T-helper 2 cell treated with Interferon-gamma antibody and Interleukin-4, amounts not matched to agents 100 ng/mL and 5 ng/mL, for 36 hours (primary cell): ENCODE measurements around the gene STOX1. TPM values are rescaled to one million over a fixed set of nuclear protein-coding genes. Genes with fewer than 3 reads are reported as not detected.
"Not testable (repeated sequence)": the region's sequence is repeated elsewhere in the genome, so short reads cannot be mapped to it uniquely, and the experiment has no call there.

Experiments used
- intact Hi-C: fragments of 100-400 bp; cut with micrococcal nuclease; formaldehyde crosslinking; loops from one replicate; pipeline ENCODE4 v1.15.1; 2023
- total RNA-seq: library from RNA; stranded (reverse); gene quantifications from 2 replicates; pipeline ENCODE4 v1.2.3, GENCODE V29; 2022

The STOX1 gene
- total RNA-seq, result 0.70 and 0.73 TPM in 2 replicates

- intact Hi-C loops, result loop anchor here (5.0 kb wide), 1 partner anchor 75 kb away; the partner anchor contains the start of gene DDX50
These were observed at the start of gene STOX1 for GRCh38 chr10:68826764-68827591. Gene STOX1, plus strand, starts transcription at chr10:68827531. Its CDS starts 93 bp downstream, at chr10:68827624.

- intact Hi-C loops, result no loop called here
These were observed 45.4 kb upstream of the STOX1 start for GRCh38 chr10:68781613-68782574.

- intact Hi-C loops, result no loop called here
These were observed 42.9 kb upstream of the STOX1 start for GRCh38 chr10:68784476-68784875.

- intact Hi-C loops, result no loop called here
These were observed 39.5 kb upstream of the STOX1 start for GRCh38 chr10:68787813-68788212.

GRCh38 chr10:68790476-68790875 is 36.9 kb upstream of the STOX1 start:
- intact Hi-C loops, result loop anchor here (10.0 kb wide), 1 partner anchor 104 kb away; no protein-coding TSS in a partner anchor

- intact Hi-C loops, result loop anchor here (10.0 kb wide), 1 partner anchor 103 kb away; no protein-coding TSS in a partner anchor
These were observed 35.2 kb upstream of the STOX1 start for GRCh38 chr10:68792115-68792514.

GRCh38 chr10:68795886-68796532 is 31.3 kb upstream of the STOX1 start:
- intact Hi-C loops, result loop anchor here (10.0 kb wide), 1 partner anchor 99 kb away; no protein-coding TSS in a partner anchor

GRCh38 chr10:68796605-68797004 is 30.7 kb upstream of the STOX1 start:
- intact Hi-C loops, result loop anchor here (10.0 kb wide), 1 partner anchor 98 kb away; no protein-coding TSS in a partner anchor

GRCh38 chr10:68800211-68800610 is 27.1 kb upstream of the STOX1 start:
- intact Hi-C loops, result no loop called here

- intact Hi-C loops, result no loop called here
These were observed 22.6 kb upstream of the STOX1 start for GRCh38 chr10:68804692-68805091.

- intact Hi-C loops, result not testable (repeated sequence)
These were observed 16.5 kb upstream of the STOX1 start for GRCh38 chr10:68810830-68811229.

GRCh38 chr10:68811314-68812009 is 15.9 kb upstream of the STOX1 start:
- intact Hi-C loops, result no loop called here

GRCh38 chr10:68812420-68812819 is 14.9 kb upstream of the STOX1 start:
- intact Hi-C loops, result no loop called here

GRCh38 chr10:68813559-68813958 is 13.8 kb upstream of the STOX1 start:
- intact Hi-C loops, result no loop called here

- intact Hi-C loops, result no loop called here
These were observed 10.4 kb upstream of the STOX1 start for GRCh38 chr10:68816796-68817412.

- intact Hi-C loops, result not testable (repeated sequence)
These were observed 7.0 kb upstream of the STOX1 start for GRCh38 chr10:68820359-68820758.

- intact Hi-C loops, result not testable (repeated sequence)
These were observed 4.7 kb upstream of the STOX1 start for GRCh38 chr10:68822626-68823025.

- intact Hi-C loops, result loop anchor here (5.0 kb wide), 1 partner anchor 75 kb away; the partner anchor contains the start of gene DDX50
These were observed 245 bp downstream of the STOX1 start for GRCh38 chr10:68827592-68827959.

- intact Hi-C loops, result loop anchor here (5.0 kb wide), 1 partner anchor 74 kb away; the partner anchor contains the start of gene DDX50
These were observed 811 bp downstream of the STOX1 start for GRCh38 chr10:68828083-68828601.

GRCh38 chr10:68828833-68829232 is 1.5 kb downstream of the STOX1 start:
- intact Hi-C loops, result loop anchor here (5.0 kb wide), 1 partner anchor 73 kb away; the partner anchor contains the start of gene DDX50
